NCI-H187 (cell line): ENCODE measurements around the gene DNAJB12.
"Not testable (repeated sequence)": the region's sequence is repeated elsewhere in the genome, so short reads cannot be mapped to it uniquely, and the experiment has no call there.

ENCODE experiments used
- DNase-seq, 2 experiments: peaks; one replicate each; lab custom pipeline; 2025; lab: John Stamatoyannopoulos, UW

The DNAJB12 gene

DNA sequence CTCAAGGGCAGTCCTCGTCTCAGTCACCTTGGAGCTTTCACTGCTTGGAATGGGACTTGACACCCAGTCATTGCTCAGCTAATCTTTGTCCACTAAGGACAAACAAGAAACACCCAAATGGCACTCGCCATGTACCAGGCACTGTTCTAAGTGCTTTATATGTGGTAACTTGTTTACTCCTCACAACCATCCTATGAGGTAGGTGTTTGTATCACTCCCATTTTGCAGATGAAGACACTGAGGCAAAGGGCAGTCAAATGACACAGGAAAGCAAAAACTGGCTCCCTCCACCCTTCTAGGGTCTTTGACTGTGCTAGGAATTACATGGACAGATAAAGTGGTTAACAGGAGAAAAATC is 24.7 kb downstream of the DNAJB12 start:
- DNase-seq = no peak

DNA sequence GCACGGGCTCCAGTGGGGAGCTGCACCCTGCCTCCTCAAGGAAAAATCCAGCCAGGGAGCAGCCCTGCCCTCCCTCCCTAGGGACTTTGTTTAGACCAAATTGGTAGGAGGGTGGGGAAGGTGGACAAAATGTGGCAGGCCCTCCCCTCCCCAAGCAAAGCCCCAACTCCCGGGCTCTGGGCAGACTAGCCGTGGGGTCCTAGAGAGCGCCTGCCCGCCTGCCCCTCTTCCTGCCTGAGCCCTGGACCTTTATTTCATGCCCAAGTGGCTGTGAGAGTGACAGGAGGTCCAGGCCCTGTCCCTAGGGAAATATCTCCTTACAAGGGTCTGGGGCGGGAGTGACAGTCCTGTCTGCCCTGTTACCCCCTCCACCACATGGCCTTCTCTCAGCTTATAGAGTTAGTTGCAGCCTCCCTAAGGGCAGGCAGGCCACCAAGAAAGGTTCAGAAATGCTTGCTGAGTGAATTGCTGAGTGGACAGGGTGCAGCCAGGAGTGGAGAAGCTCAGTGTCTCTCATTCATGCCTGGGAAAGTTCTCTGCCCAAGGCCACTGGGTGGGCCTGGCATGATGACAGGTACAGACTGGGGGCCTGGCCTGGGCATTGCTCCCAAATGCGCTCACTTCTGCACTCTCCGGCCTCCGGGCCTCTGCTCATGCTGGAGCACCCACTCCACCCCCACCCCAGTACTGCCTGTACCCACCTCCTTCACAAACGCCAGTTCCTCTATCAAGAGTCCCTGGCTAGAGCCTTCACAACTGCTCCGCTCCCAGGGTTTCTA is 25.2 kb downstream of the DNAJB12 start:
- DNase-seq = no peak

DNA sequence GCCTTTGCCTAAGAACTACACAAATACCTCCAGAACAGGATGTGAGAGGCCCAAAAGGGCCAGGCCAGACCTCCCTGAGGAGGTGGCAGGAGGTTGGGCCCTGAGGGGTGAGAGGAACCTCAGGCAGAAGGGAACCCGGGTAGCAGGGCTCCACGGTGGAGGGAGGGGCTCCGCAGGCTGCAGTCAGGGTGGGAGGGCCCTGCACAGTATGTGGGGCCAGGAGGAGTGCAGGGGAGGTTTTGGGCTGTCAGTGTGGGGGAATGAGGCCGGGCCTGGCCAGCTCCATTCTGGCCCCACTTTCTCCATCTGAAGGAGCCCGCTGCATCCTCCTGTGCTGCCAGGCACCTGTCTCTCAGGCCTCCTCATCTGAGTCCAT is 25.9 kb downstream of the DNAJB12 start:
- no peak for DNase-seq

- DNase-seq = no peak
These were observed 26.5 kb downstream of the DNAJB12 start for GRCh38 chr10:72328045-72328828.

DNA sequence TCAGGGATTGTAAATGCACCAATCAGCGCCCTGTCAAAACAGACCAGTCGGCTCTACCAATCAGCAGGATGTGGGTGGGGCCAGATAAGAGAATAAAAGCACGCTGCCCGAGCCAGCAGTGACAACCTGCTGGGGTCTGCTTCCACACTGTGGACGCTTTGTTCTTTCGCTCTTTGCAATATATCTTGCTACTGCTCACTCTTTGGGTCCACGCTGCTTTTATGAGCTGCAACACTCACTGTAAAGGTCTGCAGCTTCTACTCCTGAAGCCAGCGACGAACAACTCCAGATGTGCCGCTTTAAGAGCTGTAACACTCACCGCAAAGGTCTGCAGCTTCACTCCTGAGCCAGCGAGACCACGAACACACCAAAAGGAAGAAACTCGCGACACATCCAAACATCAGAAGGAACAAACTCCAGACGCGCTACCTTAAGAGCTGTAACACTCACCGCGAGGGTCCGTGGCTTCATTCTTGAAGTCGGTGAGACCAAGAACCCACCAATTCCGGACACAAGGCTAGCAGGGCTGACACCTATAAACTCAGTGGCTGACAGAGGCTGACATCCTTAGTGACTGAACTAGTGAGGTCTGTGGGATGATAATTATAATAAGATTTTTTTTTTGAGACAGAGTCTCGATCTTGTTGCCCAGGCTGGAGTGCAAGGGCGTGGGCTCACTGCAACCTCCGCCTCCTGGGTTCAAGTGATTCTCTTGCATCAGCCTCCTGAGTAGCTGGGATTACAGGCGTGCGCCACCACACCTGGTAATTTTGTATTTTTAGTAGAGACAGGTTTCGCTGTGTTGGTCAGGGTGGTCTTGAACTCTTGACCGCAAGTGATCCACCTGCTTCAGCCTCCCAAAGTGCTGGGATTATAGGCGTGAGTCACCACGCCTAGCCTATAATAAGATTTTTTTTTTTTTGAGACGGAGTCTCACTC is 27.8 kb downstream of the DNAJB12 start:
- not testable (repeated sequence) for DNase-seq

GRCh38 chr10:72325243-72326175 is 29.2 kb downstream of the DNAJB12 start:
- peak; percentile 19 to 69 for DNase-seq

DNA sequence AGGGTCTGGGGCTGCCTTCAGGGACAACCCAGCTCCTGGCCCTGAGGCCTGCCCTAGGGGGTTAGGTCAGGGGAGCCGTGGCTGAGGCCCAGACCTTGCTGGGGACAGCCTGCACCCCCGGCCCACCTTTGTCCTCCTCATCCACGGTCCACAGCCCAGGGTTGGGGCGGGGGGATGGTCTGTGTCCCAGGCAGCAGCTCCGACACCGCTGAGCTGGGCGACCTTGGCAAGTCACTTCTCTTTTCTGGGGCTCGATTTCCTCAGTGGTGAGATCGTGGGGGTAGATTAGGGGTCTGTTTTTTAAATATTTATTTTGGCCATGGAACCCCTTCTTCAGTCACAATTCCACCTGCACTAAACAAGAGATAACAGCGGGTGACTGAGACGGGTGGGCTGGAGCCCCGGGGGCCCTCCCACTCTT is 30.9 kb downstream of the DNAJB12 start:
- DNase-seq = no peak

- DNase-seq = no peak
These were observed 31.5 kb downstream of the DNAJB12 start for GRCh38 chr10:72323108-72323749.

GRCh38 chr10:72322280-72323058 is 32.2 kb downstream of the DNAJB12 start:
- no peak for DNase-seq

GRCh38 chr10:72322030-72322279 is 32.8 kb downstream of the DNAJB12 start:
- DNase-seq = no peak

- no peak for DNase-seq
These were observed 33.3 kb downstream of the DNAJB12 start for GRCh38 chr10:72321248-72322029.

DNA sequence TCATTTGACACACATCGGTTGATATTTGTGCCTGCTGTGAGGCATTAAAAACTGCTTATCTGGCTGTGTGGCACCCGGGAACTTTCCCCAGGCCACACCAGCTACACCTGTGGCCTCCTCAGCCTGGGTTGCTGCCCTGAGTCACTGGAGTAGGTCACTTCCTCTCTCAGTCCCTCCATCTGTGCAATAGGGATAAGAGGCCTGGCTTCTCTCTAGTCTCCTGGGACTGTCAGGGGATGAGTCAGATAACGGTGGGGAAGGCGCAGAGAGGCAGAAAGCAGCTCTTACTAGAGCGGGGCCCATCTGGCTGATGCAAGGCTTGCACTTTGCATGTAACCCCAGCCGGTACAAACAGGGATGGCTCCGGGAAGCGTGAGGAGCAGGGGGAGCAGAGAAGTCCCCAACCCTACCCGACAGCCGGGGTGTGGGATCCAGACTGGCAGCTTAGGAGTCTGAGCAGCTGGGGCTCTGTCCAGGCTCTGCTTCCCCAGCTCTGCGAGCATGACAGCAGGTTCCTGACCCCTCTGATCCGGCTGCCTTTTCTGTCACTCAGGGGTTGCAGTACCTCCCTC is 34.0 kb downstream of the DNAJB12 start:
- peak in 1 of 2 experiments; percentile 40 for DNase-seq

DNA sequence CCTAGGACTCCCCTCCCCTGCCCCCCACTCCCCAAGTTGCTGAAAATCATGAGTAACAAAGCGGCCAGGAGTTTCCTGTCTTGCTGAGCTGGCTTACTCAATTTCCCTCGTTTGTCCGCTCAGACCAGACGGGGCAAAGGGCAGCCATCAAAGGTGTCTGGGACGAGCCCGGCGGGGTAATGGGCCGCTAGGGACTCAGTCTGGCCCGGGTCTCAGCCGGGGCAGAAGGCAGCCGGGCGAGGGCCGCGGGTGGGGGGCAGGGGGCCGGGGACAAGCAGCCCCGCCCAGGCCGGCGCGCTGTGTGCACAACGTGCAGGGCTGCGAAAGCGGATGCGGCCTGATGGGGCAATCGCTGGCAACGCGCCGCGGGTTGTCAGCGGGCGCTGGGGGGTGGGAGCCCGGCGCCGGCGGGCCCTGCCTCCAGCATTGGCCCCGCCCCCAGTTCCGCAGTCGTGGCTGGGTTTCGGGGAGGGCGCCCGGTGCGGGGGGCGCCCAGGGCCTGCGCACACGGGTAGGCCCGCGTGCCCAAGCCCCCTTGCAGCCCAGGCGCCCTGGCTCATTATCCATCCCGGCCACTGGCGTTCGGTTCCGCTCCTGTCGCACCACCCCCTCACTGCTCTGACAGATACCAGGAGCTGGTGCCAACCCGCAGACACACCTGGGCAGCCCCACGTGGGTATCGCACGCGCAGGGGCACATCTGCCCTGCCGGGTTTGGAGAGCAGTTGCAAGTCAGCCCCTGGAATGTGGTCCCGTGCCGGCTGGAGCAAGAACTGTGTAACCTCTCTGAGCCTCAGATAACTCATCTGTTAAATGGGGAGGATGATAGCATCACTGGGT is 35.1 kb downstream of the DNAJB12 start:
- peak in 1 of 2 experiments; percentile 51 for DNase-seq

GRCh38 chr10:72318418-72319262 is 36.1 kb downstream of the DNAJB12 start:
- DNase-seq = no peak

DNA sequence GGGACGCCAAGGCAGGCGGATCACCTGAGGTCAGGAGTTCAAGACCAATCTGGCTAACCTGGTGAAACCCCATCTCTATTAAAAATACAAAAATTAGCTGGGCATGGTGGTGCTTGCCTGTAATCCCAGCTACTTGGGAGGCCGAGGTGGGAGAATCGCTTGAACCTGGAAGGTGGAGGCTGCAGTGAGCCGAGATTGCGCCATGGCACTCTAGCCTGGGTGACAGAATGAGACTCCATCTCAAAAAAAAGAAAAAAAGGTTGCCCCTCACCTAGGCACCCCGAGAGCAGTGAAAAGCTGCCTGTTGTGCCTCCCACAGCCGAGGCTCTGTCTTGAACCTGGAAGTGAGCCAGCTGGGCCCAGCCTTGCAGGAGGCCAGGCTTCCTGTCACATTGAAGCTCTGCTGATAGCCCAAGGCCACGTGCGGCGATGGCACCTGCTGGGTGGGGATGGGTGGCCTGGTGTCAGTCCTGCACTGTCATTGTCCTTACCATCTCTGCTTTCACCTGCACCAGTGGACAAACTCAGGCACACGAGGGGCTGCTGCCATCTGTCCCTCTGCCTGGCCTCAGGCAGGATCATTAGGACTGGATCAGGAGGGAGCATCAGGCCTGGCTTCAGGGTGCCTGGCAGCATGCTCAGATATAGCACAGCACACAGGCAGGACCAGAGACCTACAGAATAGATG is 37.8 kb downstream of the DNAJB12 start:
- no peak for DNase-seq

DNA sequence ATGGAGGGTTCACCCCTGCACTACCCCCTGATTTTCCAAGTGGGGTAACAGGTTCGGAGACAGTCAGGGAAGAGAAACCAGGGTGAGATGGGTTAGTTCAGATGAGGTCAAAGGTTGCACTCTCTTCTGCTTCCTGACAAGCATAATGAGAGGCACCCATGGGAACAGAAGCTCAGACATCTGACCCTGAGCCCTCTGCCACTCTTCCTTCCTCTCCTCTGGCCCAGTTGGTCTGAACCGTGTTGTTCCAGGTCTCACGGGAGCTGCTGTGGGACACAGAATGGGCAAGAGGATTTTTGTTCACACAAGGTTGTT is 38.4 kb downstream of the DNAJB12 start:
- DNase-seq = no peak
